ENCODE data around the gene PRICKLE3.

PRICKLE3 gene

GRCh38 chrX:49214416-49214815 is 28.2 kb upstream of the PRICKLE3 start:
- no peak overlapping the region for H3K4me3 ChIP-seq (ENCODE audit: low read depth, low read length)

GRCh38 chrX:49212861-49213260 is 26.7 kb upstream of the PRICKLE3 start:
- no peak overlapping the region for H3K4me3 ChIP-seq (ENCODE audit: low read depth, low read length)
- no peak for TF ChIP-seq CTCF (IDR thresholded peaks at IDR 0.05; ENCODE audit: low read depth, low read length)

More at GRCh38 chrX:49214416-49214815, 28.2 kb upstream of the PRICKLE3 start:
- TF ChIP-seq CTCF (IDR thresholded peaks at IDR 0.05; ENCODE audit: low read depth, low read length): no peak

GRCh38 chrX:49212209-49212608 is 26.0 kb upstream of the PRICKLE3 start:
- H3K4me3 ChIP-seq (ENCODE audit: low read depth, low read length): no peak overlapping the region
- TF ChIP-seq CTCF (IDR thresholded peaks at IDR 0.05; ENCODE audit: low read depth, low read length): no peak

- no peak overlapping the region for H3K4me3 ChIP-seq (ENCODE audit: low read depth, low read length)
- TF ChIP-seq CTCF (IDR thresholded peaks at IDR 0.05; ENCODE audit: low read depth, low read length): no peak
Observed at GRCh38 chrX:49211074-49211473, 24.9 kb upstream of the PRICKLE3 start.

- H3K4me3 ChIP-seq (ENCODE audit: low read depth, low read length): no peak overlapping the region
- TF ChIP-seq CTCF (IDR thresholded peaks at IDR 0.05; ENCODE audit: low read depth, low read length): no peak
Observed at GRCh38 chrX:49210406-49210805, 24.2 kb upstream of the PRICKLE3 start.

- no peak for TF ChIP-seq CTCF (IDR thresholded peaks at IDR 0.05; ENCODE audit: low read depth, low read length)
- no peak overlapping the region for H3K4me3 ChIP-seq (ENCODE audit: low read depth, low read length)
Observed at GRCh38 chrX:49209434-49210251, 23.5 kb upstream of the PRICKLE3 start.

GRCh38 chrX:49208399-49208798 is 22.2 kb upstream of the PRICKLE3 start:
- no peak overlapping the region for H3K4me3 ChIP-seq (ENCODE audit: low read depth, low read length)
- TF ChIP-seq CTCF (IDR thresholded peaks at IDR 0.05; ENCODE audit: low read depth, low read length): no peak
